ENCODE data around the gene P3H2.

P3H2 gene

DNA sequence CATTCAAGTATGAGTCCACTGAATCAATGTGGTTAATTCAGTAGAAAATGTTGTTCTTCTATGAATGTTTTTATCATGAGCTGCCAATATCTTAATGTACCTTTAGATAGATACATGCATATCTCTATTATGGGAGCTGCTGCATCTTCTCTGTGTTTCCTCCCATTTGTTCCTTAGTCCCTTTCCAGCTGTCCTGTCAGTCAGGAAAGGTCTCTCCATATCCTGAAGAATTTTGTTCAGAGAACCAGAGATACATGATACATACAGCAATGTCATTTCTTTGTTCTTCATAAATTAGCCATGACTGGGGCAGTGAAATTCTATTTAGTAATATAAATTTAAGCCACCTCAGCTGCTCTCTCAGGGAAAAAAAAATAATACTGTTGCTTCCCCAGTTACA lies 103.7 kb downstream of the P3H2 start:
- Histone ChIP-seq H3K4me1 (ENCODE audit: insufficient read depth, low read length) (peaks cover 70% of the 10 kb centered on the region), H3K36me3 (ENCODE audit: insufficient read depth, low read length) (no peaks in the 10 kb centered on the region), H3K27ac (ENCODE audit: low read depth, low read length) (no peak overlapping the region), H3K4me3 (ENCODE audit: low read length) (no peak overlapping the region), H3K27me3 (ENCODE audit: insufficient read depth, low read length) (no peaks in the 10 kb centered on the region), H3K9me3 (ENCODE audit: insufficient read depth, low read depth, low read length) (no peaks in the 10 kb centered on the region), H3K9ac (ENCODE audit: low read depth, low read length) (no peak overlapping the region)

DNA sequence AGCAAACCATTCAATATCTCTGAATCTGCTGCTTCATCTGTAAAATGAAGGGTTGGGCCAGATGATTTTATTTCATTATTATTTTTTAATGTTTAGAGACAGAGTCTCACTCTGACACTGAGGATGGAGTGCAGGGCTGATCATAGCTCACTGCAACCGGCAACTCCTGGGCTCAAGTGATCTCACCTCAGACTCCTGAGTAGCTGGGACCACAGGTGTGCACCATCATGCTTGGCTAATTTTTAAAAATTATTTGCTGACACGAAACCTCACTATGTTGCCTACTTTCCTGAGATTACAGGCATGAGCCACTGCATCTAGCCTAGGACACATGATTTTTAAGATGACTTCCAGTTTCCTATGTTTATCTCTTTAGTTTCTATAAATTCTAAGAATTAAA lies 105.8 kb downstream of the P3H2 start:
- H3K4me3 ChIP-seq (ENCODE audit: low read length), result no peak overlapping the region
- WGBS, result 89% methylated on average over 2 of the region's 2 CpGs
- no peaks in the 10 kb centered on the region for H3K27me3 ChIP-seq (ENCODE audit: insufficient read depth, low read length)
- no peak overlapping the region for H3K9ac ChIP-seq (ENCODE audit: low read depth, low read length)
- H3K36me3 ChIP-seq (ENCODE audit: insufficient read depth, low read length), result no peaks in the 10 kb centered on the region
- H3K27ac ChIP-seq (ENCODE audit: low read depth, low read length), result peak overlapping the region; percentile 76; the same call in 1 of the 2 replicates
- H3K9me3 ChIP-seq (ENCODE audit: insufficient read depth, low read depth, low read length), result no peaks in the 10 kb centered on the region
- H3K4me1 ChIP-seq (ENCODE audit: insufficient read depth, low read length), result peaks cover 73% of the 10 kb centered on the region

DNA sequence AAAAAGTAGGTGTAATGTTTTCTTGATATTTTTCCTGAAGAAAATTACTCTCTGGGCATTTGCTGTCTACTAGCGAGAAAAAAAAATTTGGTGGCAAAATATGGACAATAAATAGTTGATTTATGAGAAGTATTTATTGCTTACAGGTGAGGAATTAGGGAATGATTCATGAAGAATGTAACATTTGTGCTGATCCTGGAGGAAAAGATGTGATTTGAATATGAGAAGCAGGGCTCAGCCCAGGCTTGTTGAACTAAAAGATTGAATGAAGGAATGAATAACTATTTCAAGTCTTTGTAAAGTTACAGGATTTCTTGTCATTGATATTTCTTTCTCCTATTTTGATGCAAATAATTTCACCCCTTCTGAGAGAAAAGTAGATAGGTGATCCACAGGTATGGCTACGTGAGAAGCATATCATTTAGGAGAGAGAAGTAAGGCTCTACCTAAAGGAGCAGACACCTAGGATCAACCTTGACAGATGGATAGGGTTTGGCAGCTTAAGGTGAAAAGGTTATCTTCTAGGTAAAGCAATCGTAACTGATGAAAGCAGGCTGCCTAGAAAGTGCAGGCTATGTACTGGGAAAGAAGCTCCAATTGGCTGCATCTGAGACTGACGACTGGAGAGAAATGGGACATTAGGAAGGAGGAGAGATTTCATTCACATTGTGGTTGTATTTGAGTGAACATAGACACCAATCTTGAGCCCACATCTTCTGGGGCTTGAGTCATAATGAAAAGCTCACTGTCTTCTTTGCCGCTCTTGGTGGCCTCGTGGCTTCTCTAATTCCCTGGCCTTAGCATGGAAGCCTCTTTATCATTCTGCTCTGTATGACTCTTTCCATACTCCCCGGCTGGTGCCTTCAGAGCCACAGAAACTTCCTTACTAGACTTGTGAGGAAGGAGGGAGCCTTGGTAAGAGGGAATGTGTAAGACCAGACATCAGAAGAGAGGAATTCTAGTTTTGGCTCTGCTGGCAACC lies 106.5 kb downstream of the P3H2 start:
- no peaks in the 10 kb centered on the region for H3K36me3 ChIP-seq (ENCODE audit: insufficient read depth, low read length)
- H3K27me3 ChIP-seq (ENCODE audit: insufficient read depth, low read length), result no peaks in the 10 kb centered on the region
- WGBS, result 65% methylated on average over 6 of the region's 7 CpGs
- H3K9ac ChIP-seq (ENCODE audit: low read depth, low read length), result peak overlapping the region; percentile 12; the same call in 1 of the 2 replicates
- peak overlapping the region; percentile 76 for H3K27ac ChIP-seq (ENCODE audit: low read depth, low read length)
- H3K4me1 ChIP-seq (ENCODE audit: insufficient read depth, low read length), result peaks cover 71% of the 10 kb centered on the region
- no peaks in the 10 kb centered on the region for H3K9me3 ChIP-seq (ENCODE audit: insufficient read depth, low read depth, low read length)
- H3K4me3 ChIP-seq (ENCODE audit: low read length), result no peak overlapping the region

DNA sequence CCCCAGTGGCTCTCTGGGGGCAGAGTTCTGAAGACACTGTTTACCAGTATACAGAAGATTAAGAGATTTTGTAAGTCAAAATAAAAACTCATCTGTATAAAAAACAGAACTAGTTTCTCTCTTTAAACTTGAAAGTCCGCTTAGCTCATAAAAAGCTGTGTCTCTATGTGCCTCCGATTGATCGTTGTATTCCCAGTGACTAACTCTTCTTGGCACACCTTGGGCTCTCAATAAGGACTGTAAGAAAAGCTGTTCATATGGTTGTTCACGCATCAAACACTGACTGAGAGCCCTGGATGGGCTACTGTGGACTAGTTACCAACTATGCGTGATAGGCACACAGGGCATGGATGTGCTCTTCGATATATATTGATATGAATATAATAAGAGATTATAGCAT lies 107.9 kb downstream of the P3H2 start:
- WGBS, result 83% methylated on average over 6 of the region's 6 CpGs
- Histone ChIP-seq H3K9ac (ENCODE audit: low read depth, low read length) (peak overlapping the region; percentile 37), H3K36me3 (ENCODE audit: insufficient read depth, low read length) (no peaks in the 10 kb centered on the region), H3K9me3 (ENCODE audit: insufficient read depth, low read depth, low read length) (no peaks in the 10 kb centered on the region), H3K4me3 (ENCODE audit: low read length) (no peak overlapping the region), H3K27ac (ENCODE audit: low read depth, low read length) (peak overlapping the region; percentile 76), H3K4me1 (ENCODE audit: insufficient read depth, low read length) (peaks cover 62% of the 10 kb centered on the region), H3K27me3 (ENCODE audit: insufficient read depth, low read length) (no peaks in the 10 kb centered on the region)

DNA sequence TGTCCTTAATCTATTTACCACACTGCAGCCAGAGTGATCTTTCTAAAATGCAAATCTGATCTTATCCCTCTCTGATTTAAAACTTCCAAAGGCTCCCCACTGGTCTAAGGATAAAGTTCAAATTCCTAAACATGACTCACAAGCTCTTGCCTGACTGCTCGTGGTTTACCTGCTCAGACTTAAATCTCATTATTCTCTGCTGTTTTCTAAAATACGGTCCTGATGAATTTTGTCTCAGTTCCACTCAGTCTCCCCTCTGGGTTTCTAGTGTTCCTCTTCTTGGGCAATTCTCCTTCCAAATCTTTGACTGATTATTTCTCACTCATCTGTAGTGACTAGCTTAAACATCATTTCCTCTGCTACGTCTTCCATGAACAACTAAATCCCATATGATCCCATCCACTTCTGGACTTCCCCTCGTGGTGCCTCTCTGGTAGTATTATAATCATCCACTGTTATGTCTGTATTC lies 108.3 kb downstream of the P3H2 start:
- no peak overlapping the region for H3K4me3 ChIP-seq (ENCODE audit: low read length)
- H3K9ac ChIP-seq (ENCODE audit: low read depth, low read length), result peak overlapping the region; percentile 37
- peaks cover 58% of the 10 kb centered on the region for H3K4me1 ChIP-seq (ENCODE audit: insufficient read depth, low read length)
- H3K27ac ChIP-seq (ENCODE audit: low read depth, low read length), result peak overlapping the region; percentile 76
- no peaks in the 10 kb centered on the region for H3K27me3 ChIP-seq (ENCODE audit: insufficient read depth, low read length)
- H3K36me3 ChIP-seq (ENCODE audit: insufficient read depth, low read length), result no peaks in the 10 kb centered on the region
- WGBS, result 26% methylated on average over 4 of the region's 4 CpGs
- no peaks in the 10 kb centered on the region for H3K9me3 ChIP-seq (ENCODE audit: insufficient read depth, low read depth, low read length)

DNA sequence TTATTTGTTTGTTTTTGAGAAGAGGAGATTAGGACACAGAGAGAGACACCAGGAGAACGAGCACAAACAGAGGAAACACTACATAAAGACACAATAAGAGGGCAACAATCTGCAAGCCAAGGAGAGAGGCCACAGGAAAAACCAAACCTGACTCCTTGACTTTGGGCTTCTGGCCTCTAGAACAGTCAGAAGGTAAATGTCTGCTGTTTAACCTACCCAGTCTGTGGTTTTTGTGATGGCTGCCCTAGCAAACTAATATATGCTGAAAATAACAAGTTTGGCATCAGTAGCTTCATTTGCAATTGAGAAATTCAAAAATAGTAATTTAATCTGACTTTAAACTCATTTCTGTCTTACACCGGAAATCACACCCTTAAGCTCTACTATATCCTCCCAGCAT lies 110.2 kb downstream of the P3H2 start:
- no peak overlapping the region; the same call in 1 of the 2 replicates for H3K9ac ChIP-seq (ENCODE audit: low read depth, low read length)
- H3K4me3 ChIP-seq (ENCODE audit: low read length), result no peak overlapping the region
- no peak overlapping the region; the same call in 1 of the 2 replicates for H3K27ac ChIP-seq (ENCODE audit: low read depth, low read length)
- no peaks in the 10 kb centered on the region for H3K36me3 ChIP-seq (ENCODE audit: insufficient read depth, low read length)
- H3K9me3 ChIP-seq (ENCODE audit: insufficient read depth, low read depth, low read length), result no peaks in the 10 kb centered on the region
- peaks cover 53% of the 10 kb centered on the region for H3K4me1 ChIP-seq (ENCODE audit: insufficient read depth, low read length)
- H3K27me3 ChIP-seq (ENCODE audit: insufficient read depth, low read length), result no peaks in the 10 kb centered on the region
- 85% methylated on average over 2 of the region's 2 CpGs for WGBS

DNA sequence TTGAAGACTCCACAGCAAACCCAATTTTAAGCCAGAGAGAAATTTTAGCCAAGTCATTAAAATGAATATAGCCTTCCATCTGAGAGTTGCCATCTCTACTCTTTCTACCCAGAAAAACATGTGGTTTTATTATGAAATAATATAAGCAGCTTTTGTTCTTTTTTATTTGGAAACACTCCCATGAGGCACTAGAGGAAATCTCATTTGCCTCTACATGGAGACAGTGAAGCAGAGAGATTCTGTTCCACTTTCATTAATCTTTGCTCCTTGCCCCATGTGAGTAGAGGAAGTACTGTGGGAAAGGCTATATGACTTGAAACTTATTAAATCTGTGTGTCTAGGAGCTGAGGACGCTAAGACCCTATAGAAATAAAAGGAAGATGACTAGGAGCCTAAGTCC lies 111.1 kb downstream of the P3H2 start:
- peaks cover 44% of the 10 kb centered on the region for H3K4me1 ChIP-seq (ENCODE audit: insufficient read depth, low read length)
- no peak overlapping the region for H3K4me3 ChIP-seq (ENCODE audit: low read length)
- no peak overlapping the region for H3K9ac ChIP-seq (ENCODE audit: low read depth, low read length)
- H3K9me3 ChIP-seq (ENCODE audit: insufficient read depth, low read depth, low read length), result no peaks in the 10 kb centered on the region
- no peaks in the 10 kb centered on the region for H3K27me3 ChIP-seq (ENCODE audit: insufficient read depth, low read length)
- H3K36me3 ChIP-seq (ENCODE audit: insufficient read depth, low read length), result no peaks in the 10 kb centered on the region
- H3K27ac ChIP-seq (ENCODE audit: low read depth, low read length), result no peak overlapping the region
- no CpG with 5 or more reads among the region's 1 CpG for WGBS

DNA sequence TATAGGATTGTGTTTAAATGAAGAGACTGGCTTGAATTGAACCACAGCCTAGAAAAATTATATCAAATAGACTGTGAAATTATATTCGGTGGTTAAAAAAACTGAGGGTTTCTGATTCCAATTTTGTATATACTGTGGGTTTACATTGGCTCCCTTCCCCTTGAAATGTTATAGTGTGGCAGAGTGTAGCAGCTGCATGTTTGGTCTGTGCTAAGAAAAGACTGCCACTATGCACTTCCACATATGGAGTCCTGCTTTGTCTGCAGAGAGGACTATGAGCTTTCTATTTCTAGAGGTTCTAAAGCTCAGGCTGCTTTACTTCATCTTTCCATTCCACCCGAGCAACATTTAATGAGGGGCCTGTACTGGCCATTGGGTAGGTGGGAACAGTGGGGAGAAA lies 112.3 kb downstream of the P3H2 start:
- H3K9ac ChIP-seq (ENCODE audit: low read depth, low read length), result no peak overlapping the region
- no peaks in the 10 kb centered on the region for H3K27me3 ChIP-seq (ENCODE audit: insufficient read depth, low read length)
- no peak overlapping the region for H3K4me3 ChIP-seq (ENCODE audit: low read length)
- H3K4me1 ChIP-seq (ENCODE audit: insufficient read depth, low read length), result peaks cover 34% of the 10 kb centered on the region
- H3K36me3 ChIP-seq (ENCODE audit: insufficient read depth, low read length), result no peaks in the 10 kb centered on the region
- H3K27ac ChIP-seq (ENCODE audit: low read depth, low read length), result no peak overlapping the region
- H3K9me3 ChIP-seq (ENCODE audit: insufficient read depth, low read depth, low read length), result no peaks in the 10 kb centered on the region
- WGBS, result 94% methylated on average over 2 of the region's 2 CpGs

DNA sequence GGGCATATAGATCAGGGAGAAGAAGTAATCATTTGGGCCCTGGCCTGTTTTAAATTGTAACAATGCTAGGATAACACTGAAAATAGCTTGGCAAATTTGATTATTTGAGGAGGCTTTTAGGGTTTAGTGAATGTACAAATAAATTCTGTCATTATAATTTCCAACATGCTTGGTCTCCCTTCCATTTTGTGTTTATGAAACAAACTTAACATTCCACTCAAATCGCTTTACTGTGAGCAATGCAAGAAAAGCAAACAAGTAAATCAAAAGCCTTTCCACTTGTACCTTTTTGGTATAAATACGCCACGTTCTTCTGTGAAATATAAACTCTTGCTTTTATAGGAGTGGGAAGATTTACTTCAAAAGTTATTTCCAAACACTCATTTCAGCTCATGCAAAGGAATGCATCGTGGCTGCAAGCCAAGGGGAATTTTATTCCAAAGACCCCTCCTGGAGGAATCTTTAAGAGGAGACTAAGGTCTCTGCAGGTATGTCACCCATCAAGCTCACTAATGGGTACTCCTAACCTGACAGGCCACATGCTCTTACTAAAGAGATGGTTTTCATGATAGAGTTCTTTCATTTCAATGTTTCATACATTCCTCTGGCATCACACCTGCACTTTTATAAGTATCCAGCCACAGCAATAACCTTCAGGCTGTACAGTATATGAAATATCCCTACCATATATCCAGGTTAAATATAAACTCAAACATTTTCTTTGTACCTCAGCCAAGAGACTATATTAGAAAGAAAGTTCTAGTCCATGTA lies 115.2 kb downstream of the P3H2 start:
- no peaks in the 10 kb centered on the region for H3K36me3 ChIP-seq (ENCODE audit: insufficient read depth, low read length)
- no peak overlapping the region for H3K4me3 ChIP-seq (ENCODE audit: low read length)
- no peaks in the 10 kb centered on the region for H3K9me3 ChIP-seq (ENCODE audit: insufficient read depth, low read depth, low read length)
- H3K27ac ChIP-seq (ENCODE audit: low read depth, low read length), result no peak overlapping the region
- WGBS, result 89% methylated on average over 4 of the region's 4 CpGs
- no peaks in the 10 kb centered on the region for H3K27me3 ChIP-seq (ENCODE audit: insufficient read depth, low read length)
- no peak overlapping the region for H3K9ac ChIP-seq (ENCODE audit: low read depth, low read length)
- peaks cover 25% of the 10 kb centered on the region for H3K4me1 ChIP-seq (ENCODE audit: insufficient read depth, low read length)

DNA sequence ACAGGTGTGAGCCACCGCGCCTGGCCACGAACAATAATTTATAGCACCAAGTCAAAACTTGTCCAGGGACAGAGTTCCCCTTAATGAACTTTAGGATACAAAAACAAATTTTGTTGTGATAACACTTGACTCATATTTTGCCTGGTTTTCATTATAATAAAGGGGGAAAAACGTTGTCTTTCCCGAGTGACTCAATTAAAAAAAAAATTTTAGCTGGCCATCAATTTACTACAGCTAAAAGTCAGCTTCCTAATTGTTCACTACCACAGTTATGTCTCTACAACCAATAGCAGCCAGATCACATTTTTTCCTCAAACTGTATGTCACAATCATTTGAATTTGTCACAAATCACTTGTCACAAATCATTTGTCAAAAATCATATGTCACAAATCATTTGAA lies 116.0 kb downstream of the P3H2 start:
- 94% methylated on average over 5 of the region's 5 CpGs for WGBS
- no peak overlapping the region for H3K4me3 ChIP-seq (ENCODE audit: low read length)
- H3K27ac ChIP-seq (ENCODE audit: low read depth, low read length), result no peak overlapping the region
- no peaks in the 10 kb centered on the region for H3K9me3 ChIP-seq (ENCODE audit: insufficient read depth, low read depth, low read length)
- peaks cover 28% of the 10 kb centered on the region for H3K4me1 ChIP-seq (ENCODE audit: insufficient read depth, low read length)
- H3K36me3 ChIP-seq (ENCODE audit: insufficient read depth, low read length), result no peaks in the 10 kb centered on the region
- no peak overlapping the region for H3K9ac ChIP-seq (ENCODE audit: low read depth, low read length)
- H3K27me3 ChIP-seq (ENCODE audit: insufficient read depth, low read length), result no peaks in the 10 kb centered on the region

DNA sequence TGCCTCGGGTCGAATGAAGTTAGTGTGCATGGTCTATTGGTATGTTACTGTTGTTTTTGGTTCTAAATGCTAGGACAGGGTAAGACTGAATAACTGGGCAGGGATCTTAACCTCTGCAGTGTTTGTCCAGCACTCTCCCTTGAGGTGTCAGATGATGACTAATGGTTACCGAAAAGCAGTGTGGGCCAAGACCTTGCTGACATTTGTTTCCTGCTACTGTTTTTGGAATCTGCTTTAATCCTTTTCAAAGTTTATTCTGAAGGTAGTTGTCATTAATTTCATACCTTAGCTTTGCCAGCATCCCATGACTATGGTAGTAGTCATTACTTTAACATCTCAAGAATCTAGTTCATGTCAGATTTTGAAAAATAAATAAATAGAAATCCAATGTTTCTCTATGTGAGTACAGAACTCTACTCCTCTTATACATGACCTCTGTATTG lies 117.0 kb downstream of the P3H2 start:
- Histone ChIP-seq H3K36me3 (ENCODE audit: insufficient read depth, low read length) (no peaks in the 10 kb centered on the region), H3K27ac (ENCODE audit: low read depth, low read length) (no peak overlapping the region), H3K27me3 (ENCODE audit: insufficient read depth, low read length) (no peaks in the 10 kb centered on the region), H3K9me3 (ENCODE audit: insufficient read depth, low read depth, low read length) (no peaks in the 10 kb centered on the region), H3K4me3 (ENCODE audit: low read length) (no peak overlapping the region), H3K4me1 (ENCODE audit: insufficient read depth, low read length) (peaks cover 28% of the 10 kb centered on the region), H3K9ac (ENCODE audit: low read depth, low read length) (no peak overlapping the region)
- 92% methylated on average over 3 of the region's 3 CpGs for WGBS
